Erythroblast (primary cell): Measurements from ENCODE around the gene SOX11.

Experiments used
- GATA1 ChIP-seq: IDR thresholded peaks from 2 replicates; pipeline ENCODE4 v1.6.1; 2011; ENCODE audit warnings: low read depth, mild to moderate bottlenecking, control low read depth, low read length, moderate library complexity
- POLR2A ChIP-seq: IDR thresholded peaks from 2 replicates; pipeline ENCODE4 v1.6.1; 2011; ENCODE audit warnings: mild to moderate bottlenecking, low read length

DNA sequence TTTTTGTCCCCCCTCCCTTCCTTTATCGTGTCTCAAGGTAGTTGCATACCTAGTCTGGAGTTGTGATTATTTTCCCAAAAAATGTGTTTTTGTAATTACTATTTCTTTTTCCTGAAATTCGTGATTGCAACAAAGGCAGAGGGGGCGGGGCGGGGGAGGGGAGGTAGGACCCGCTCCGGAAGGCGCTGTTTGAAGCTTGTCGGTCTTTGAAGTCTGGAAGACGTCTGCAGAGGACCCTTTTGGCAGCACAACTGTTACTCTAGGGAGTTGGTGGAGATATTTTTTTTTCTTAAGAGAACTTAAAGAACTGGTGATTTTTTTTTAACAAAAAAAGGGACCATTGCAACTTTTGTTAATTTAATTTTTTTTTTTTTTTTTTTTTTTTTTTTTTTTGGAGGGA, 2.1 kb downstream of the SOX11 start:
- TF ChIP-seq POLR2A (no peak), GATA1 (no peak)
